PC-9 (cell line): ENCODE data around the gene NELFA.

ENCODE experiments used
- EZH2 ChIP-seq: fragments of 200-600 bp; sonication (generic); IDR thresholded peaks from 2 replicates; pipeline ENCODE4 v1.8.0; 2017; ENCODE audit warnings: antibody characterized with exemption, low read depth
- TF ChIP-seq, protein P1 (sequence below): fragments of 200-600 bp; sonication (generic); conservative IDR thresholded peaks from 2 replicates; pipeline ENCODE4 v1.6.1; 2017; ENCODE audit warnings: mixed run types, antibody characterized with exemption, mild to moderate bottlenecking, moderate library complexity

GRCh38 chr4:1987296-1987695 is 21.5 kb downstream of the NELFA start:
- no peak for TF ChIP-seq EZH2
- TF ChIP-seq, protein P1, sequence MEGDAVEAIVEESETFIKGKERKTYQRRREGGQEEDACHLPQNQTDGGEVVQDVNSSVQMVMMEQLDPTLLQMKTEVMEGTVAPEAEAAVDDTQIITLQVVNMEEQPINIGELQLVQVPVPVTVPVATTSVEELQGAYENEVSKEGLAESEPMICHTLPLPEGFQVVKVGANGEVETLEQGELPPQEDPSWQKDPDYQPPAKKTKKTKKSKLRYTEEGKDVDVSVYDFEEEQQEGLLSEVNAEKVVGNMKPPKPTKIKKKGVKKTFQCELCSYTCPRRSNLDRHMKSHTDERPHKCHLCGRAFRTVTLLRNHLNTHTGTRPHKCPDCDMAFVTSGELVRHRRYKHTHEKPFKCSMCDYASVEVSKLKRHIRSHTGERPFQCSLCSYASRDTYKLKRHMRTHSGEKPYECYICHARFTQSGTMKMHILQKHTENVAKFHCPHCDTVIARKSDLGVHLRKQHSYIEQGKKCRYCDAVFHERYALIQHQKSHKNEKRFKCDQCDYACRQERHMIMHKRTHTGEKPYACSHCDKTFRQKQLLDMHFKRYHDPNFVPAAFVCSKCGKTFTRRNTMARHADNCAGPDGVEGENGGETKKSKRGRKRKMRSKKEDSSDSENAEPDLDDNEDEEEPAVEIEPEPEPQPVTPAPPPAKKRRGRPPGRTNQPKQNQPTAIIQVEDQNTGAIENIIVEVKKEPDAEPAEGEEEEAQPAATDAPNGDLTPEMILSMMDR = no peak
